Lower leg skin (tissue), 4 donors: ENCODE measurements around the gene CYP11A1. TPM values are rescaled to one million over a fixed set of nuclear protein-coding genes. Genes with fewer than 3 reads are reported as not detected.

ENCODE experiments used
- DNase-seq, 2 donors: peaks; one replicate each; pipeline ENCODE4 v3.0.0-alpha.2; 2019; ENCODE audit warnings: low spot score in 2 of 2
- H3K4me3 ChIP-seq: fragments of 200-600 bp; sonication (generic); 2 replicates; pipeline ENCODE4 v1.5.1; 2017; ENCODE audit warnings: mild to moderate bottlenecking, low read depth; ENCODE audit not compliant: poor library complexity, severe bottlenecking
- POLR2A ChIP-seq, 2 donors: fragments of 450-650 bp; IDR thresholded peaks; one replicate each; pipeline ENCODE4 v1.6.1; 2016 to 2017; ENCODE audit warnings: antibody characterized with exemption in 2 of 2, mild to moderate bottlenecking in 1 of 2, moderate library complexity in 1 of 2
- WGBS, 2 donors: methylation state at CpG; one replicate each; pipeline ENCODE4 v1.1.5; 2018; 5-methylcytosine and 5-hydroxymethylcytosine counted together
- intact Hi-C: fragments of 100-400 bp; cut with DNase I; formaldehyde crosslinking; loops from one replicate; pipeline ENCODE4 v1.15.0; 2023; ENCODE audit warnings: low total_unique reads
- total RNA-seq, 4 donors: library from RNA; depleted of rRNA; stranded (reverse); fragments of >200 nt; gene quantifications; one replicate each; pipeline ENCODE4 v1.1.0, GENCODE V29; 2016
- TF ChIP-seq, protein P1 (sequence below), 3 donors: fragments of 450-650 bp; IDR thresholded peaks; one replicate each; pipeline ENCODE4 v1.5.1; 2016; ENCODE audit warnings: antibody characterized with exemption in 3 of 3, mild to moderate bottlenecking in 3 of 3, moderate library complexity in 2 of 3

The CYP11A1 gene
- total RNA-seq, 4 donors from 2014 or later, result 0.34 to 0.75 (median 0.49) TPM; not detected in 1

DNA sequence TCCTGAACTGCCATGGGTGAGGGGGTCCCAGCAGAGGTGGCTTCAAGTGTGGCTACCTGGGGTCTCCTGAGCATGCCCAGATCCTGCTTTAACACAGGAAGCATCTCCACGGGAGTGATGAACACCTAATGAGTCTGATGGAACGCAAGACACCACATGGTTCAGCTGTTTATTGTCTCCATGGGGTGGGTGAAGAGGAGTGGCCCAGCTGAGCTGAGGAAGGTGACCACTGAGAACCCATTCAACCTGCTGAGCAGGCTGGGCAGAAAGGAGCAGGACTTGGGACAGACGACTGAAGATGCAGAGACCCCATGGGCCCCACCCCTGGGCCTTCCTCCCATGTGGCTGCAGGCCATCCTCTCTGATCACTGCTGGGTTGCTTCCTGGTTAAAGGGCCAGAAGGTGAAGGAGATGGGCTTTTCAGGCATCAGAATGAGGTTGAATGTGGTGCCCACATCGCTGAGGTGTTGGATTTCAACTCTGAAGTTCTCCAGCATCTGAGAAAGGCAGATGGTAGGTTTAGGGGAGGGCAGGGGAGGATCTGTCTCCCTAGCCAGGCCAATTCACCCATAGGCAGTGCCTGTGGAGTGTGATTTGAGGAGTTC is 29.7 kb downstream of the CYP11A1 start:
- intact Hi-C loops, result no loop called here
- 80 to 85% methylated on average over 4 of the region's 4 CpGs for whole genome bisulfite sequencing, 2 donors
- TF ChIP-seq POLR2A (IDR thresholded peaks at IDR 0.05), result no peak
- TF ChIP-seq, protein P1, sequence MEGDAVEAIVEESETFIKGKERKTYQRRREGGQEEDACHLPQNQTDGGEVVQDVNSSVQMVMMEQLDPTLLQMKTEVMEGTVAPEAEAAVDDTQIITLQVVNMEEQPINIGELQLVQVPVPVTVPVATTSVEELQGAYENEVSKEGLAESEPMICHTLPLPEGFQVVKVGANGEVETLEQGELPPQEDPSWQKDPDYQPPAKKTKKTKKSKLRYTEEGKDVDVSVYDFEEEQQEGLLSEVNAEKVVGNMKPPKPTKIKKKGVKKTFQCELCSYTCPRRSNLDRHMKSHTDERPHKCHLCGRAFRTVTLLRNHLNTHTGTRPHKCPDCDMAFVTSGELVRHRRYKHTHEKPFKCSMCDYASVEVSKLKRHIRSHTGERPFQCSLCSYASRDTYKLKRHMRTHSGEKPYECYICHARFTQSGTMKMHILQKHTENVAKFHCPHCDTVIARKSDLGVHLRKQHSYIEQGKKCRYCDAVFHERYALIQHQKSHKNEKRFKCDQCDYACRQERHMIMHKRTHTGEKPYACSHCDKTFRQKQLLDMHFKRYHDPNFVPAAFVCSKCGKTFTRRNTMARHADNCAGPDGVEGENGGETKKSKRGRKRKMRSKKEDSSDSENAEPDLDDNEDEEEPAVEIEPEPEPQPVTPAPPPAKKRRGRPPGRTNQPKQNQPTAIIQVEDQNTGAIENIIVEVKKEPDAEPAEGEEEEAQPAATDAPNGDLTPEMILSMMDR (IDR thresholded peaks at IDR 0.05), result no peak
- no peak overlapping the region for H3K4me3 ChIP-seq
- DNase-seq, result no peak

DNA sequence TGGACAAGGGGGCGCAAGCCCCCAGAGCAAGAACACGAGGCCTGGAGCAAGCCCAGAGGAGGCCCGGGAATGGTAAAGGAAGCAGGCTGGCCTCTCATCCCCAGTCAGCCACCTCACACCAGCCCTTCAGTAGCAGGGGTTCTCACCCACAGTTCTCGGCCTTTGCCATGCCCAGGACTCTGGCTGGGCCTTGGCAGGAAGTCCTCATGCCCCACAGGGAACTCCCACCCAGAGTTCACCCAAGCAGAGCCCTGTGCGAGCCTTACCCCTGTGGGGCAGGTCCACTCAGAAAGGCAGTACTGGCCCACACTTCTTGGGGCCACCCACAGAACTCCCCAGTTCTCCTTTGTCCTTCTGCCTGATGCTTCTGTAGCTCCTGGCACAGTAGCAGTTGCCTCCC is 30.3 kb downstream of the CYP11A1 start:
- intact Hi-C loops, result no loop called here
- 86 to 88% methylated on average over 5 of the region's 5 CpGs for WGBS, 2 donors
- TF ChIP-seq, protein P1 (IDR thresholded peaks at IDR 0.05), result no peak
- TF ChIP-seq POLR2A (IDR thresholded peaks at IDR 0.05), result no peak
- H3K4me3 ChIP-seq, result no peak overlapping the region
- no peak for DNase-seq

DNA sequence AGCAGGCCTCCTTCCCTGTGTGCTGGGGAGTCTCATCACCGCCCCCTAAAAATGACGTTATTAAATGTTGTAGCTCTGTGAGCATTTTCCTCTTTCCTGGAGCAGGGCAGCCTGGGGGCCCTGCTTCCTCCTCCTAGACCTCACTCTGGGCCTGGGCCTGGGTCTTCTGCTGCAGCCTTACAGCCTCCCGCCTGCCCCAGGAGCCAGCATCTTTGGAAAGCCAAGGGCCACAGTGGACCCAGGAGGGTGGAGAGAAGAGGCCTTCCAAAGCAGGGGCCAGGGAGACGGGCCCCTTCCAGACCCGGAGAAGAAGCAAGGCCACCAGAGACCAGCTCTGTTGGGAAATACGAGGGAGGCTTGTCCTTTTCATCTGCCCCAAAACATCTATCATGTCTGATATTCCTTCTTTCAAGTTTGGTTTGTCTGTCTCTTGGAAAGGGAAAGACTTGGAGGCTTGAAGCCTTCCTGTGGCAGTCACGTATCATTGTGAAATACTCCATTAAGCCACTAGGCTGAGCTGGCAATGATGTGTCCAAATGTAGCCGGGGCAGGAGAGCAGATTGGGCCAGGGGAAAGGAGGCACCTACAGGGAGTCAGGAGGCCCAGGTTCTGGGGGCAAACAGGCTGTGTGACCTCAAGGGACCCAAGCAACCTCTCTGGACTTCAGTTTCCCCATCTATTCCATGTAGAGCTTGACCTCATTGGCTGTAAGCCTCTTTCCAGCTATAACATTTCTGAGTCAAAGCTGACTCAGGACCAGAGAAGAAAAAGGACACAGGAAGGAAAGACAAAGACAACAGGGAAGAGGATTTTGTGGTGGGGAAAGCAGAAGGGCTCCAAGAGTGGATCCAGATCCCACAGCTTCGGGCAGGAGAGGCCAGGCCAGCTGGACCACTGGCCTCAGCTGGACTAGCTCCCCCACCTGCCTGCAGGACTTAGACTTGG is 31.1 kb downstream of the CYP11A1 start:
- TF ChIP-seq, protein P1 (IDR thresholded peaks at IDR 0.05), result no peak
- TF ChIP-seq POLR2A (IDR thresholded peaks at IDR 0.05), result no peak
- intact Hi-C loops, result no loop called here
- H3K4me3 ChIP-seq, result no peak overlapping the region
- DNase-seq, result no peak
- 83 to 88% methylated on average over 9 of the region's 9 CpGs for whole genome bisulfite sequencing, 2 donors

DNA sequence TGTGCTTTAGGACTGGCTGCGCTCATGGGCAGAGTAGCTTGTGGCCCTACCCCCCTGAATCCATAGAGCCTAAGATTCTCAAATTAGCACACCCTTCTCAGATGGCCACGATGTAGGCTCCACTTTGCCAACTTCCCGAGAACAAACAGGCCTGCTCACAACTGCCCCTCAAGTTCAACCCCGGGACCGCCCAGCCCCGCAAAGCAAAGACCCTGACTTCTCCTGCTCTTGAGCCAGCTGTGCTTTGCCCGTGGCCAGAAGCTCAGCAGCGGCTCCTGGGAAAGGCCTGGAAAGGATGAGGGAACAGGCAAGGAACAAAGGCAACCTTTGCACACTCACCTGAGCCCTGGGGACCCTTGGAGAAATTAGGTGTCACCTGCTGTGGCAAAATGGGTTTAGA is 32.0 kb downstream of the CYP11A1 start:
- DNase-seq, result no peak
- no peak overlapping the region for H3K4me3 ChIP-seq
- no peak for TF ChIP-seq POLR2A (IDR thresholded peaks at IDR 0.05)
- TF ChIP-seq, protein P1 (IDR thresholded peaks at IDR 0.05), result no peak
- 87 to 97% methylated on average over 8 of the region's 8 CpGs for WGBS, 2 donors
- intact Hi-C loops, result no loop called here

DNA sequence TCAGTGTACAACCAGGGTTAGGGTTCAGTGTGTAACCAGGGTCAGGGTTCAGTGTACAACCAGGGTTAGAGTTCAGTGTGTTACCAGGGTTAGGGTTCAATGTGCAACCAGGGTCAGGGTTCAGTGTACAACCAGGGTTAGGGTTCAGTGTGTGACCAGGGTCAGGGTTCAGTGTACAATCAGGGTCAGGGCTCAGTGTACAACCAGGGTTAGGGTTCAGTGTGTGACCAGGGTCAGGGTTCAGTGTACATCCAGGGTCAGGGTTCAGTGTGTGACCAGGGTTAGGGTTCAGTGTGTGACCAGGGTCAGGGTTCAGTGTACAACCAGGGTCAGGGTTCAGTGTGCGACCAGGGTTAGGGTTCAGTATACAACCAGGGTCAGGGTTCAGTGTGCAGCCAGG is 33.3 kb downstream of the CYP11A1 start:
- intact Hi-C loops, result no loop called here
- no peak overlapping the region for H3K4me3 ChIP-seq
- DNase-seq, result no peak
- no peak for TF ChIP-seq POLR2A (IDR thresholded peaks at IDR 0.05)
- TF ChIP-seq, protein P1 (IDR thresholded peaks at IDR 0.05), result no peak
- 73 to 93% methylated on average over 1 of the region's 1 CpG for WGBS, 2 donors
